ENCODE results near the gene FAM111A. TPM values are rescaled to one million over a fixed set of nuclear protein-coding genes. Genes with fewer than 3 reads are reported as not detected.

Gene FAM111A
- total RNA-seq, 1 experiment from 2014 or later: 20.1 TPM

GRCh38 chr11:59191890-59192289 lies 49.2 kb downstream of the FAM111A start:
- Histone ChIP-seq H4K91ac (ENCODE audit: insufficient read length, low read depth, low read length) (no peak overlapping the region), H2AFZ (ENCODE audit: low read length) (no peak overlapping the region), H4K8ac (replicated peaks; ENCODE audit: insufficient read length, low read depth, low read length) (no peak overlapping the region), H3K79me2 (ENCODE audit: insufficient read depth, low read length) (no peaks in the 10 kb centered on the region), H2BK5ac (ENCODE audit: insufficient read length, low read length) (no peak overlapping the region), H2BK120ac (ENCODE audit: low read depth, low read length, poor library complexity, severe bottlenecking) (no peak overlapping the region), H4K20me1 (ENCODE audit: control insufficient read depth, insufficient read depth, insufficient read length) (no peaks in the 10 kb centered on the region), H3K4me2 (ENCODE audit: insufficient read depth, insufficient read length, low read length) (no peak overlapping the region), H3K27ac (ENCODE audit: insufficient read length, low read depth, low read length) (no peak overlapping the region), H3K4me1 (ENCODE audit: insufficient read depth, low read length) (no peaks in the 10 kb centered on the region), H3K27me3 (ENCODE audit: insufficient read depth, low read length) (no peaks in the 10 kb centered on the region), H3K14ac (ENCODE audit: insufficient read depth, low read length) (no peak overlapping the region), H4K5ac (ENCODE audit: insufficient read length, low read depth, low read length) (no peak overlapping the region), H3K4ac (ENCODE audit: low read depth, low read length) (no peak overlapping the region), H3K23ac (ENCODE audit: insufficient read length, low read depth, low read length) (no peak overlapping the region), H2BK15ac (ENCODE audit: low read depth, low read length) (no peak overlapping the region), H3K9me3 (ENCODE audit: control insufficient read depth, low read depth, low read length) (peaks cover 6% of the 10 kb centered on the region), H3K79me1 (ENCODE audit: insufficient read depth, low read depth, low read length, poor library complexity, severe bottlenecking) (peaks cover 3% of the 10 kb centered on the region), H3K23me2 (ENCODE audit: insufficient read length, low read depth, low read length, poor library complexity, severe bottlenecking) (no peaks in the 10 kb centered on the region), H2AK5ac (ENCODE audit: insufficient read length, low read length) (no peak overlapping the region), H2BK12ac (ENCODE audit: insufficient read length, low read depth, low read length) (no peak overlapping the region), H3T11ph (ENCODE audit: low read length) (no peak overlapping the region), H3K9ac (ENCODE audit: extremely low read depth, insufficient read length, low read length) (no peak overlapping the region), H3K18ac (ENCODE audit: insufficient read length, low read depth, low read length) (no peak overlapping the region), H2BK20ac (ENCODE audit: low read depth, low read length, poor library complexity, severe bottlenecking) (no peak overlapping the region), H3K56ac (ENCODE audit: insufficient read length, low read depth, low read length) (no peak overlapping the region)
- Mint-ChIP-seq H3K27ac (no peak overlapping the region), H3K36me3 (ENCODE audit: insufficient read depth in 1 of 3, low read depth in 3 of 3) (peaks cover 39 to 75% (median 58%) of the 10 kb centered on the region in 3 experiments), H3K4me1 (no peaks in the 10 kb centered on the region; a peak in 1 of 4 replicates), H3K4me3 (no peak overlapping the region), H3K9me3 (peaks cover 0 to 4% of the 10 kb centered on the region in 2 experiments; a peak in 3 of 5 replicates), H3K27me3 (ENCODE audit: low read depth) (no peaks in the 10 kb centered on the region; the same call in 1 of the 2 replicates)
- TF ChIP-seq CTCF (conservative IDR thresholded peaks at IDR 0.05): no peak
- no CpG with 5 or more reads among the region's 8 CpGs for WGBS (ENCODE audit: extremely low coverage, insufficient read length, low lambda C conversion rate)
- DNase-seq: no peak
